Femur (tissue), 1 donor: Measurements from ENCODE around the gene FOXM1.
A peak's percentile ranks its signal among the peaks of the same experiment; 100 is the strongest.
"Not testable (repeated sequence)": the region's sequence is repeated elsewhere in the genome, so short reads cannot be mapped to it uniquely, and the experiment has no call there.

Experiments
- DNase-seq: peaks from one replicate; pipeline ENCODE4 v3.0.0-alpha.2; 2017

Gene FOXM1

GRCh38 chr12:2877953-2878732 lies 1.2 kb upstream of the FOXM1 start:
- DNase-seq: no peak

DNA sequence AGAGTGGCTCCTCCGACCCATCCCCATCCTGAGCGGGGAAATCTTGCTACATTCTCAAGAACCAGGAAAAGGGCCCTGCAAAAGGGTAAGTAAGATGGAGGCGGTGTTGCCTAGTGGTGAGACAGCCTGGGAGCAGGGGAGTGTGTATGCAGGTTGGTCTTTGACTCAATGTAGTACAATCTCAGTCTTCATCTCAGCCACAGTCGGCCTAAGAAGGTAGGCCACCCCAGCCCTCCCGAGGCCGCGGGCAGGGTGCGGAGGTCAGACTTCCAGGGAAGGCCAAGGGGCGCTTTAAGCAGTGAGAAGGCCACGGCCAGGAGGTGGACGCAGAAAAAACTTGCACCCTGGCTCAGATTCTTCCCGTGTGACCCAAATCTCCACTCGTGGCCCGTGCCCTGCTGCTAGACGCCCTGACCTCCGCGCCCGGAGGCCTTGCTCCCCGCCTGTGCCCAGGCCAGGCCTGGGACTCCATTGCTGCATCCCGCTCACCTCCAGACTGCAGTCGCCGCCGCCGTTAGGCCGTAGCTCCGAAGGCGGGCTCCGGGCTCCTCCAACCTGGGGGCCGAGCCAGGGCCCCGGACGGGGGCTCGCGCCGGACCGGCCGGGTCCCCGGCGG lies 435 bp downstream of the FOXM1 start:
- no peak for DNase-seq

DNA sequence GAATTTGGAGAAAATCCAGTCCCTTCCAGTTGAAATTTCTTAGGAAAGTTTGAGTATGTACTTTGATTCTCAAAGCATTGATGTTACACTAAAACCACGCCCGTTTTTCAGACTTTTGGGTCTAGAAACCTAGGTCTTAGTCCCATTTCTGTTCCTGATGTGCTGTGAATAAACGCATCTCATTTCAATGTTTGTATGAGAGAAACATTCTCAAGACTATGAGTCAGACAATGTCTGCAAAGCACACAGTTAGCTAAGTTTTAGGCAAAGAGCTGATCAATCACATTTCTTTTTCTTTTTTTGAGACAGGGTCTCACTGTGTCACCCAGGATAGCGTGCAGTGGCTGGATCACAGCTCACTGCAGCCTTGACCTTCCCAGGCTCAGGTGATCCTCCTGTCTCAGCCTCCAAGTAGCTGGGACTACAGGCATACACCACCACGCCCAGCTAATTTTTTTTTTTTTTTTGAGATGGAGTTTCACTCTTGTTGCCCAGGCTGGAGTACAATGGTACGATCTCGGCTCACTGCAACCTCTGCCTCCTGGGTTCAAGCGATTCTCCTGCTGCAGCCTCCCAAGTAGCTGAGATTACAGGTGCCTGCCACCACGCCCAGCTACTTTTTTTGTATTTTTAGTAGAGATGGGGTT lies 7.9 kb downstream of the FOXM1 start:
- not testable (repeated sequence) for DNase-seq

DNA sequence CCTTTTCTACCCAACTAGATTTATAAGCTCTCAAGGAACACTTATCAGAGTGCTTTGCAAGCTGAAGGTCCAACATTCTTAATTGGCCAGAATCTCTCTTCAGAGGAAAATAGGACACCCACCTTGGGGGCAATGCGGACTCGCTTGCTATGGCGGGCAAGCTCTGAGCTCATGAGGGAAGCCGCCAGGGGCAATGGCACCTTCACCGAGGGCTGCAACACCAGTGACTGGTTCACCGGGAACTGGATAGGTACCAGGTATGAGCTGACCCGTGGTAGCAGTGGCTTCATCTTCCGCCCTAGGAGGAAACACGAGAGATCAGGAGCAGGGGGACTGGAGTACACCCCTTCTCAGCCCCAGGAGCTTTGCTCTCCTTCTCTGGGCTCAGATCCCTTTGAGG lies 12.8 kb downstream of the FOXM1 start:
- no peak for DNase-seq

- not testable (repeated sequence) for DNase-seq
These were observed 13.6 kb downstream of the FOXM1 start for GRCh38 chr12:2863402-2863801.

DNA sequence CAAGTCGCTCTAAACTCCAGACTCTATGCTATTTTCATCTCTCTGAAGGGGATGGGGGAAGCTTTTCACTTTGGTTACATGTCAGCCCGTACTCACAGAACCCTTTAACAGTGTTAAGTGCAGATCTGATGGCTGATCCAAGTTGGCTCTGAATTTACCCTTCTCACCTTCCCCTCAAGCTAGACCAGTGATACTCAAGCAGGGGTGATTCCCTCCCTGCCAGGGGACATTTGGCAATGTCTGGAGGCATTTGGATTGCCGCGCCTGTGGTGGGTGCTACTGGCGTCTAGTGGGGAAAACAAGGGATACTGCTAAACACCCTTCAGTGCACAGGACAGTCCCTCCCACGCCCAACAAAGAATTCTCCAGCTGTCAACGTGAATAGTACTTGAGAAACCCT lies 14.1 kb downstream of the FOXM1 start:
- DNase-seq: no peak

- no peak for DNase-seq
These were observed 16.8 kb downstream of the FOXM1 start for GRCh38 chr12:2860170-2860569.

DNA sequence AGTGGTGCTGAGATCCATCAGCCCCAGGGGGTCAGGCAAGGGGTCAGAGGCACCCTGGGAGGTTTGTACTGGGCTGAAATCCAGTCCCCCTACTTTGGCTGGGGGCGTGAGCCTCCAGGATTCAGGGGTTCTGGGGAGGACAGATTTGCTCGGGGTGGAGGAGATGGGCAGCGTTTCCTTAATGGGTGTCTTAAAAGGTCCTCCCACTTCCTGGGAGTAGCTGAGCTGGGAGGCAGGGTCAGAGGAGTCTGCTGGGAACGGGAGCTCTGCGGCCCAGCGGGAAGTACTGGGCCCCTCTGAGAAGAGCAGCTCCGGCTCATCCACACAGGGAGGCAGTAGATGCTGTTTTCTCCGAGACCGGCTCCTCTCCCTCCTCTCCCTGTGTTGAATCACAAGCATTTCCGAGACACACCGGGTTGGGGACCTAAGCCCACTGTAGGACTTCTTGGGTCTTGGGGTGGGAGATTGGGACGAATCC lies 18.0 kb downstream of the FOXM1 start:
- DNase-seq: no peak

- no peak for DNase-seq
These were observed 18.6 kb downstream of the FOXM1 start for GRCh38 chr12:2858334-2858733.

DNA sequence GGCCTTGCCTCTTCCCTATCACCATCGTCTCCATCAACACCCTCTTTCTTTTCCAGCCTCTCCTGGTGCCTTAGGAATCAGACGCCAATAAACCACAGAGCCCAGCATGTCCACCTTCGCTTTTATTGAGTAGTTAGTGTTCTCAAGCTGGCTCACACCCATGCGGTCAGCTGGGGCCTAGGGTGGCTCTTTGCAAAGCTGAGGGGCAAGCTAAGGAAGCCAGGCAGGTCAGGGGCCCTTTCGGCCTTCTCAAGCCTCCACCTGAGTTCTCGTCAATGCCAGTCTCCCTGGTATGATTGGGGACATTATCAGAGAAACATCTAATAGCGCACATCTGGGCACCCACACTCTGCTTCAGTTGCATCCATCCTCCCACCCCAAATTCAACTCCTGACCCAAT lies 19.4 kb downstream of the FOXM1 start:
- no peak for DNase-seq

DNA sequence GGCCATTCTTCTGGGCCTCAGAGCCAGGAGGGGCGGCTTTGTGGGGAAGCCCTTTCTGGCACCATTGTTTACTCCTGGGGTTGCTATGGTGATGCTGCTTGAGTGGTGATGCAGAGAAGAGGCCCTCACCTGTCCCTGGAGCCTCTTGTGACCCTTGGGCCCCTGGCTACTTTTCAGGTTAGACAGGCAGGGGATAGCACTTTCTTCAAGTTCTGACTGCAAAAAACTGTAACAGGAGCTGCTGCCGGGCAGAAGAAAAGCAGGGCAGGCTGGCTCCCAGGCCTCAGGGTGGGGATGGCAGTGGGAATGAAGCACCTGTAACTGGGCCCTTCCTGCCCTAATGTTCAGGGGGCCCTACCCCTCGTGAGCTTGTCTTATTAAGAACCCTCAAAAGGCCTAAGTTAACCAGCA lies 19.9 kb downstream of the FOXM1 start, which contains the start of gene TEX52:
TSS of gene TEX52 (minus strand) at position 19 of the 411 bp plus-strand sequence. CDS start at position 6, 13 bp downstream.
- DNase-seq: no peak

DNA sequence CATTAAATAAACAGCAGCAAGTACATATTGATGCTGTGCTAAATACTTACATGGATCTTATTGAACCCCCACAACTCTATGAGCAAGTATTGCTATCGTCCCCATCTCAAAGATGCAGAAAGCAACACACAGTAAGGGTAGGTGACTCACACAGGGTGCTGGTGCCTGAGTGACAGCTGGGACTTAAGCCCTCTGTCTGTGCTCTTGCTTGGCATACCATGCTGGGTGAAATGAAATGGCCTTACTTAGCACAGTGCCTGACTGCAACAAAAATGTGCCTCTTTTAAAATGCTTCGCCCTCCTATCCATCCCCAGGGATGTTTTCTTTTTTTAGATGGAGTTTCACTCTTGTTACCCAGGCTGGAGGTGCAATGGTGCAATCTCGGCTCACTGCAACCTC lies 20.9 kb downstream of the FOXM1 start:
- no peak for DNase-seq

DNA sequence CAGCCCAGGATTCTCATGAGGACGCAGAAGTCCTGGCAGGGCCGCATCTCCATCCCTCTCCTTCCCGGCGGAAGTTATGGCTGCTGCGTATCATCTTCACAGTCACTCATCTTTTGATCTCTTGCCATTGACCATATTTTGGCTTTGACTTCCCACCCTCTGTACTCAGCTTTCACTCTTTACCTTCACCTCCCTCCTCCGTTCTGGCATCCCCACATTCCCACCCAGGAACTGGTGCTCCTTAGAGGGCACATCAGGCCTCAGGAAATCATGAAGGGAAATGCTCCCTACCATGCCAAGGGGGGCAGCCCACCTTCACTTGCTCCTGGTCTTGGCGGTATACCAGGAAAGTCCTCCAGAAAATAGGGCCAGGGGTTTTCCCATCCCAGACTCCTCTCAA lies 21.4 kb downstream of the FOXM1 start:
- DNase-seq: no peak

- no peak for DNase-seq
These were observed 22.1 kb downstream of the FOXM1 start for GRCh38 chr12:2854669-2855453.

DNA sequence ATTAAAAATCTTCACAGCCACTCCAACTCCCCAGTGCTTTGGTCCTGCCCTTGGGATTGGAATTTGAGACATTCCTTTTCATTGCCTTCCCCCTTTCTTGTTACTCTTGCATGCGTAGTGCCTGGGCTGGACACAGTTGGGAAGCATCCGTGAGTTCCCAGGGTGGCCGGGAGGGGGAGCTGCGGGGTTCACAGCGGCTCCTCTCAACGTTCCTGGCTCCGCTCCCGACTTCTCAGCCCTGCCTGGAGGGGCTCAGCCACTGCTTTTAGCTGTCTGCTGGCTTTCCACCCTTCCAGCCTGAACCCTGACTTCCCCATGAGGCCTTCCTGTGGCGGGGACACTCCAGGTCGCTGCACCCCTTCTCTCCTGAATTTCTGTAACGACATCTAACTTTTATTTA lies 23.3 kb downstream of the FOXM1 start:
- peak; percentile 89 for DNase-seq

DNA sequence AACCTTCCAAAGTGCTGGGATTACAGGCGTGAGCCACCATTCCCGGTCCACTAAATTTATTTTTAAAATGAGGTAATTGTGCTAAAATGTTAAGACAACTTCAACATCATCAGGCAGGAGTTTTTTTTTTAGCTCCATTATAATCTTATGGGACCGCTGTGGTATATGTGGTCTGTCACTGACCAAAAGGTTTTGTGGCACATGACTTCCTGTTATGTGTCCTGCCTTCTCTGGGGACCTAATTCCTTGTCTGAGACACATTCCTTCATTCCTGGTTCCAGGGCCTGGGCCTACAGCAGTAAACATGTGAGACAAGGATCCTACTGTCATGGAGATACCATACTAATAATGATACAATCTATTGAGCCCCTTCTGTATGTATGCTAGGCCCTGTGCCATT lies 25.0 kb downstream of the FOXM1 start:
- DNase-seq: no peak

GRCh38 chr12:2845280-2845679 lies 31.7 kb downstream of the FOXM1 start:
- DNase-seq: peak; percentile 57

DNA sequence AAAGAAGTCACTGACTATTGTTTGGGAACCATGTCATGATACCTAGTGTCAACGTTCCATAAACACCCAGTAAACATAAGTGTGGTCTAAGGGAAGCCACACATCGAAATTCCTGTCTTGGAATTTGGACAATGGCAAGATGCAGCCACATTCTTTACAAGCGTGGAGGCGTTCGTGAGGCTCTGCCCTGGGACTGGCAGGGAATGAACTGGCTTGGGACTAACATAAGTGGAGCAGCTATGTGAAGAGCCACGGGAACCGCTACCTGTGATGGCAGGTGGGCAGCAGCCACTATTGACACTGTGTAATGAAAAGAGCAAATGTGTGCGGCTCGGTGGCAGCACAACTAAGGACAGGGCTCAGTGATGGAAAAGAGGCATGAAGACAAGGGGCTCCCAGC lies 32.2 kb downstream of the FOXM1 start:
- DNase-seq: no peak

- DNase-seq: no peak
These were observed 34.0 kb downstream of the FOXM1 start for GRCh38 chr12:2842948-2843347.

DNA sequence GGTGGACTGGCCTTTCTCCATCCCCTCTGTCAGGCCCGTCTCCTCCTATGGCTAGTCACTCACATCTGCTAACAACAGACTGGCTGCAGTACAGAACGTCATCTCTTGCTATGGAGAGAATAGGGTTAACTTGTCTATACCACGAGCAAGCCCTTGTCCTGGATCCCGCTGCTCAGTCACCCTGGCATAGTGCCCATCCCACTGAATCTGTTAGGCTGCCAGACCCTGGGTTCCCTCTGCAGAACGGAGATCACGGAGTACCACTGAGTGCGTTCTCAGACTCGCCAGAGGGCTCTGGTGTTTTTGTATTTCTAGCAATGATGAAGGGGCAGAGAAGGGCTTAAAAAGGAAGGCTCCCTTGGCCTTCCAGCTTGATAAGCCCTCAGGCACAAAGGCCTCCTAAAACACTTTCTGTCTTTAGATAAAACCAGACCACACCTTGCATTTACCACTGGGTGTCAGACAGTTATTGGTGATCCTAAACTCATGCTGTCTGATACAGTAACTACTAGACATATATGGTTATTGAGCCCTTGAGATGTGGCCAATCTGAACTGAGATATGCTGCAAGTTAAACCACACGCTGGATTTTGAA lies 35.8 kb downstream of the FOXM1 start:
- no peak for DNase-seq

DNA sequence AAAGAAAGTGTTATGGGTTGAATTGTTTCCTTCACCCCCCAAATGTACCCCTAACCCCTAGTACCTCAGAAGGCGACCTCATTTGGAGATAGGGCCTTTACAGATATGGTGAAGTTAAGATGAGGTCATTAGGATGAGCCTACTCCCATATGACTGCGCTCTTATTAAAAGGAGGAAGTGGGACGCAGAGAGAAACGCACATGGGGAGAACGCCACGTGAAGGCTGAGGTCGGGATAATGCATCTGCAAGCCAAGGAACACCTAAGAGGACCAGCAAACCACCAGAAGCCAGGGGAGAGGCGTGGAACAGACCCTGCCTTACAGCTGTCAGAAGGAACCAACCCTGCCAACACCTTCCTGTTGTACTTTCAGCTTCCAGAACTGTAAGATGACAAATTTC lies 40.4 kb downstream of the FOXM1 start:
- DNase-seq: no peak

DNA sequence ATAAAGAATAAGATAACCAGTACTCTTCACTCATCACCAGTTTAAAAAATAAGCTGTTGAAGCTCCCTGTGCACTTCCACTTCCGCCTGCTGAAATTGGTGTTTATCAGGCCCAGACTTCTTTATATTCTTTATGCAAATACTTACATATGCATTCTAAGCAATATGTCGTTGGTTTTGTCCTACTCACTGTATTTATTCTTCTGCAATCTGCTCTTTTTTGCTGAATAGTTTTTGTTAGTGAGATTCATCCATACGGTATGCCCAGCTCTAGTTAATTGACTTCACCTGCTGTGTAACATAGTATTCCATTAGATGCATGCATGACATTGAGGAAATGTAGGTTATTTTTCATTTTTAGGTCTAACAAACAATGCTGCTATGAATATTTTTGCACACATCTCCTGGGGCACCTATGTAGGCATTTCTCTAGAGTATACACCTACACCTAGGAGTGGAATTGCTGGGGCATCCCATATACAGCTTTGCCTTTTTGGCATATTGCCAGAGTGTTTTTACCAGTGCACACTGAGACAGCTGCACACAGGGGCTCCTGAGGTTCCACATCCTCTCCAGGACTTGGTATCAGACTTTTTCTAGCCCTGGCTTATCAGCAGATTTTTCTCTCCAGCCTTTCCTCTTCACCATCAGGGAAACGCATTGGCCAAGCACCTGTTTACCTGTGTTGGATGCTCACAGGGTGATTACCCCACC lies 41.1 kb downstream of the FOXM1 start:
- no peak for DNase-seq
